ENCODE data around the gene CBR3. TPM values are rescaled to one million over a fixed set of nuclear protein-coding genes. Genes with fewer than 3 reads are reported as not detected.

Gene CBR3
- total RNA-seq, 1 donor from 2014 or later = 4.7 TPM

GRCh38 chr21:36194024-36194423, 59.1 kb downstream of the CBR3 start:
- ATAC-seq (ENCODE audit: low read depth) (no peak), DNase-seq (no peak)
- H3K27ac Mint-ChIP-seq = no peak overlapping the region
- intact Hi-C loops (cut with micrococcal nuclease) = no loop called here
- no peak overlapping the region for H3K4me3 Mint-ChIP-seq
- CTCF ChIA-PET = no interaction called here
- POLR2A ChIA-PET = interaction anchor here (0.7 kb wide), 1 partner anchor 34 kb away, joined by 3 read pairs; no protein-coding TSS in a partner anchor
- no peaks in the 10 kb centered on the region for H3K27me3 Mint-ChIP-seq
- no peaks in the 10 kb centered on the region for H3K9me3 Mint-ChIP-seq
- peaks cover 33% of the 10 kb centered on the region for H3K36me3 Mint-ChIP-seq (ENCODE audit: low read depth)
- peaks cover 4% of the 10 kb centered on the region for H3K4me1 Mint-ChIP-seq
- TF ChIP-seq CTCF (IDR thresholded peaks at IDR 0.05) = no peak

DNA sequence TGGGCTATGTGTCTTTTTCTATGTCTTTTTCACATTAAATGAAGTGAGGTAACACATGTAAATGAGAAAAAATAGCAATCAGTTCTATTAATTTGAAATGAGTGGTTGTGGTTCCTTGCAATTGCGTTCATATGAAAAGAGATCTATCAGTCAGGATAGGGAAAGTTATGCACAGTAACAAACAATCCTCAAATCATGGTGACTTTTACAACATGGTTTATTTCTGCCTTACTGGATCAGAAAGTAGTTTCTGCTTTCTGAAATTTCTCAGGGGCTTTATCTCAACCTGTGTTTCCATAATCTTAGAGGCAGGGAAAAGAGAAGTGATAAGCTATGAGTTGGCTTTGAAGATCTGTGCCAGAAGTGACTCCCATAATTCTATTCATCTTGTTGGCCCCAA, 60.7 kb downstream of the CBR3 start:
- ATAC-seq (ENCODE audit: low read depth) (no peak), DNase-seq (no peak)
- TF ChIP-seq CTCF (IDR thresholded peaks at IDR 0.05) = no peak
- Mint-ChIP-seq H3K4me1 (peaks cover 4% of the 10 kb centered on the region), H3K27me3 (no peaks in the 10 kb centered on the region), H3K36me3 (ENCODE audit: low read depth) (peaks cover 45% of the 10 kb centered on the region), H3K27ac (no peak overlapping the region), H3K4me3 (no peak overlapping the region), H3K9me3 (no peaks in the 10 kb centered on the region)
- intact Hi-C loops (cut with micrococcal nuclease) = loop anchor here (5.0 kb wide), 1 partner anchor 37 kb away; no protein-coding TSS in a partner anchor
- ChIA-PET POLR2A (interaction anchor here (0.7 kb wide), 1 partner anchor 35 kb away, joined by 4 read pairs; no protein-coding TSS in a partner anchor), CTCF (no interaction called here)

Other genes with a start within 250 kb of the CBR3 start
- gene SETD4, start 74.6 kb upstream of the CBR3 start, total RNA-seq = 31.6 and 40.4 TPM in 2 replicates
- gene CBR1, start 65.1 kb upstream of the CBR3 start, total RNA-seq = 17.5 and 20.3 TPM in 2 replicates
- gene DOP1B, start 21.7 kb downstream of the CBR3 start, total RNA-seq = 31.2 and 33.9 TPM in 2 replicates
- 55.4 and 65.6 TPM in 2 replicates for gene MORC3, start 185.1 kb downstream of the CBR3 start, total RNA-seq